Measurements from ENCODE around the gene EHD4. TPM values are rescaled to one million over a fixed set of nuclear protein-coding genes. Genes with fewer than 3 reads are reported as not detected.

EHD4 gene
- polyA plus RNA-seq, 1 donor (not counting 4 experiments of a cell fraction or from before 2014, with no cell fraction given), result 31.5 TPM

DNA sequence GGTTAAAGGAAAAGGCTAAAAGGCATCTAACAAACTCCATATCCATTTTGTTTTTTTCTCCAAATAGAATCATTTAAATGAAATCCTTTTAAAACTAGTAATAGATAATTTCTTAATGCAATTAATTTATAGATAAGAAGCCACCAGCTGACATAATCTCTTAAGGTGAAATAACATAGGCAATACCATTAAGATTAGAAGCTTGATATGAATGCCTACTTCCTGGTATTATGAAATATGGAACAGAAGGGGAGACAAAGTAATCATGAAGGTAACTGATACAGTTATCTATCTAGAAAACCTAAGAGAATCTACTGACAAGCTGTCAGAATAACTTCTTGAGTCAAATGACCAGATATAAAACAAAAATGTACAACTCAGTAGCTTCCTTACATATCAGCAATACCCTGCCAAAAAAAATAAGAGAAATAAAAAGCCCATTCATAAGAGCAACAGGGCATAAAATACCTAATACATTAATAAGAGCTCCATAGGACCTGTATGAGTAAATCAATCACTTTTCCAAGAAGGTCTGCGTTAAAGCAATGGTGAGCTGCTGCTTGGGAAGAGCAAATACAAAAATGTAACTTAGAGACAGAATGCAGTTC, 10.7 kb downstream of the EHD4 start:
- peaks cover 4% of the 10 kb centered on the region for H4K20me1 ChIP-seq (ENCODE audit: control insufficient read depth, extremely low read depth, insufficient read depth, low read length)
- no peaks in the 10 kb centered on the region for H3K27me3 ChIP-seq (ENCODE audit: control insufficient read depth, extremely low read depth, insufficient read depth, low read length)
- no peaks in the 10 kb centered on the region for H3K9me3 ChIP-seq (ENCODE audit: control insufficient read depth, low read depth, low read length)
- H3K4me2 ChIP-seq (ENCODE audit: control insufficient read depth, extremely low read depth, insufficient read depth, low read depth, low read length), result no peak overlapping the region
- DNase-seq (ENCODE audit: low read depth, low spot score) (no peak), FAIRE-seq (no peak)
- H3K79me2 ChIP-seq (ENCODE audit: control insufficient read depth, insufficient read depth, low read length), result peaks cover 86% of the 10 kb centered on the region
- peaks cover 3% of the 10 kb centered on the region for H3K4me1 ChIP-seq (ENCODE audit: control insufficient read depth, extremely low read depth, insufficient read depth, low read length)
- TF ChIP-seq, protein P1, sequence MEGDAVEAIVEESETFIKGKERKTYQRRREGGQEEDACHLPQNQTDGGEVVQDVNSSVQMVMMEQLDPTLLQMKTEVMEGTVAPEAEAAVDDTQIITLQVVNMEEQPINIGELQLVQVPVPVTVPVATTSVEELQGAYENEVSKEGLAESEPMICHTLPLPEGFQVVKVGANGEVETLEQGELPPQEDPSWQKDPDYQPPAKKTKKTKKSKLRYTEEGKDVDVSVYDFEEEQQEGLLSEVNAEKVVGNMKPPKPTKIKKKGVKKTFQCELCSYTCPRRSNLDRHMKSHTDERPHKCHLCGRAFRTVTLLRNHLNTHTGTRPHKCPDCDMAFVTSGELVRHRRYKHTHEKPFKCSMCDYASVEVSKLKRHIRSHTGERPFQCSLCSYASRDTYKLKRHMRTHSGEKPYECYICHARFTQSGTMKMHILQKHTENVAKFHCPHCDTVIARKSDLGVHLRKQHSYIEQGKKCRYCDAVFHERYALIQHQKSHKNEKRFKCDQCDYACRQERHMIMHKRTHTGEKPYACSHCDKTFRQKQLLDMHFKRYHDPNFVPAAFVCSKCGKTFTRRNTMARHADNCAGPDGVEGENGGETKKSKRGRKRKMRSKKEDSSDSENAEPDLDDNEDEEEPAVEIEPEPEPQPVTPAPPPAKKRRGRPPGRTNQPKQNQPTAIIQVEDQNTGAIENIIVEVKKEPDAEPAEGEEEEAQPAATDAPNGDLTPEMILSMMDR (optimal IDR thresholded peaks at IDR 0.05 in 1 of 3, IDR thresholded peaks at IDR 0.05 in 1 of 3, conservative IDR thresholded peaks at IDR 0.05 in 1 of 3; ENCODE audit: extremely low read depth in 1 of 3, insufficient read depth in 2 of 3, low read length in 3 of 3), result no peak
- TF ChIP-seq EZH2 (IDR thresholded peaks at IDR 0.05; ENCODE audit: low read length), result no peak
- no peak overlapping the region for H3K27ac ChIP-seq (ENCODE audit: control insufficient read depth, insufficient read depth, low read length)
- dilution Hi-C loops (cut with MboI; ENCODE audit: extremely low pct_ligation_motif_present, low sequenced_read_pairs), result no loop called here
- no peak overlapping the region for H3K9ac ChIP-seq (ENCODE audit: control insufficient read depth, extremely low read depth, insufficient read depth, low read length)
- no peak overlapping the region for H3K4me3 ChIP-seq (ENCODE audit: control insufficient read depth in 2 of 3, extremely low read depth in 1 of 3, insufficient read depth in 2 of 3, low read depth in 1 of 3, low read length in 3 of 3)
- H3K9me1 ChIP-seq (ENCODE audit: control insufficient read depth, extremely low read depth, insufficient read depth, low read length), result no peaks in the 10 kb centered on the region
- no peak overlapping the region for H2AFZ ChIP-seq (ENCODE audit: control insufficient read depth, low read length)
- peaks cover 0 to 16% of the 10 kb centered on the region in 2 experiments for H3K36me3 ChIP-seq (ENCODE audit: control insufficient read depth in 2 of 2, extremely low read depth in 1 of 2, insufficient read depth in 2 of 2, low read length in 2 of 2)

DNA sequence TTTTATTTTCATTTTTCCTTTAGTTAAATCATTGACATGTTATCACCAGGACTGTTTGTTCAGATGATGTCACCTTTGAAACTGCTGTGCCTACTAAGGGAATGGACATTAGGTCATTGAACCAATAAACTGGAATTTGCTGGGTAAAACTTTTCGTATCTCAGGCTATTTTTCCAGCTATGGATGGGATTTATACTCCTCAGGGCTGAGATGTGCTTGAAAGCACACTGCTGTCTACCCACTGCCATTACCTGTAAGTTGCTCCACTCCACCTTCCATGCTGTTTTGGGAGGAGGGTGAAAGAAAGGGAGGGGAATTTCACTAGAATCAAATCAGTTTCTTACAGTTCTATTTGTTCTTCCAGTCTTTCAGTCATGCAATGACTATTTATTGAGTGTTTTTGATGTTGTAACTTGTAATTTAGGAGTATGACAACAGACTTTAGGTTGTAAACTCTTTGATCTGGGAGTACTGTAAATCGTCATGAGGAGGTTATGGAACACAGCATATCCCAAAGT, 11.3 kb downstream of the EHD4 start:
- Histone ChIP-seq H3K4me3 (ENCODE audit: control insufficient read depth in 2 of 3, extremely low read depth in 1 of 3, insufficient read depth in 2 of 3, low read depth in 1 of 3, low read length in 3 of 3) (no peak overlapping the region), H4K20me1 (ENCODE audit: control insufficient read depth, extremely low read depth, insufficient read depth, low read length) (peaks cover 7% of the 10 kb centered on the region), H3K4me2 (ENCODE audit: control insufficient read depth, extremely low read depth, insufficient read depth, low read depth, low read length) (no peak overlapping the region), H3K27me3 (ENCODE audit: control insufficient read depth, extremely low read depth, insufficient read depth, low read length) (no peaks in the 10 kb centered on the region), H3K9ac (ENCODE audit: control insufficient read depth, extremely low read depth, insufficient read depth, low read length) (no peak overlapping the region), H2AFZ (ENCODE audit: control insufficient read depth, low read length) (no peak overlapping the region), H3K27ac (ENCODE audit: control insufficient read depth, insufficient read depth, low read length) (no peak overlapping the region), H3K4me1 (ENCODE audit: control insufficient read depth, extremely low read depth, insufficient read depth, low read length) (peaks cover 3% of the 10 kb centered on the region), H3K36me3 (ENCODE audit: control insufficient read depth in 2 of 2, extremely low read depth in 1 of 2, insufficient read depth in 2 of 2, low read length in 2 of 2) (peaks cover 0 to 13% of the 10 kb centered on the region in 2 experiments), H3K9me1 (ENCODE audit: control insufficient read depth, extremely low read depth, insufficient read depth, low read length) (no peaks in the 10 kb centered on the region), H3K79me2 (ENCODE audit: control insufficient read depth, insufficient read depth, low read length) (peaks cover 86% of the 10 kb centered on the region), H3K9me3 (ENCODE audit: control insufficient read depth, low read depth, low read length) (no peaks in the 10 kb centered on the region)
- DNase-seq (ENCODE audit: low read depth, low spot score) (no peak), FAIRE-seq (no peak)
- dilution Hi-C loops (cut with MboI; ENCODE audit: extremely low pct_ligation_motif_present, low sequenced_read_pairs), result no loop called here
- TF ChIP-seq EZH2 (IDR thresholded peaks at IDR 0.05; ENCODE audit: low read length), result no peak
- TF ChIP-seq, protein P1 (optimal IDR thresholded peaks at IDR 0.05 in 1 of 3, IDR thresholded peaks at IDR 0.05 in 1 of 3, conservative IDR thresholded peaks at IDR 0.05 in 1 of 3; ENCODE audit: extremely low read depth in 1 of 3, insufficient read depth in 2 of 3, low read length in 3 of 3), result no peak
